ENCODE results near the gene SETBP1.

Gene SETBP1

DNA sequence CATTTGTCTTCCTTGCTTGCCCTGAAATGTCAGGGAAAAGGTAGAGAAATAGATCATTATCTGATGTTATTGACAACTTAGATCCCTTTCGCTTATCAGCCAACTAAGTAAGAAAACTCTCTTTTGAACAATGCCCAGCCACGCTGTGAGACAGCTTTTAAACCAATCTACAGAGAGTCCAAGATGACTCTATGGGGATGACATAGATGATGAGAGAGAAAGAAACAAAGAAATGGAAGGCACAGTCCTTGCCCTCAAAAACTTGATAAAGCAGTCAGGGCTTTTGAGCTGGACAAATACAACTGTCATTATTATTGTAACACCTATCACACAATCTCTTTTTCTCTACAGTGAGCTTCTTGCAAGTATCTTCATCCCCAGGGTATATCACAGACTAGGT, 222.6 kb downstream of the SETBP1 start:
- H3K27ac ChIP-seq (ENCODE audit: insufficient read depth in 1 of 2, low read depth in 1 of 2, low read length in 2 of 2, poor library complexity in 1 of 2, severe bottlenecking in 2 of 2), result no peak overlapping the region
- no peak overlapping the region for H3K4me3 ChIP-seq (ENCODE audit: control insufficient read depth in 1 of 7, extremely low read depth in 1 of 7, insufficient read depth in 4 of 7, low read depth in 2 of 7, low read length in 6 of 7)
- no peaks in the 10 kb centered on the region for H3K9me3 ChIP-seq (ENCODE audit: control extremely low read depth in 1 of 5, control insufficient read depth in 4 of 5, insufficient read depth in 2 of 5, low read depth in 1 of 5, low read length in 4 of 5)
- no peak for DNase-seq
- WGBS (ENCODE audit: insufficient coverage), result no CpG with 5 or more reads among the region's 2 CpGs
- CTCF ChIA-PET, result interaction anchor here (2.0 kb wide), 1 partner anchor 9 kb away, joined by 8 read pairs; no protein-coding TSS in a partner anchor
- no peaks in the 10 kb centered on the region for H3K27me3 ChIP-seq (replicated peaks in 2 of 5; ENCODE audit: control insufficient read depth in 4 of 5, insufficient read depth in 5 of 5, low read length in 4 of 5)
- peaks cover 0 to 3% (median under 1%) of the 10 kb centered on the region in 4 experiments for H3K36me3 ChIP-seq (ENCODE audit: control insufficient read depth in 4 of 4, insufficient read depth in 4 of 4, low read length in 3 of 4)
- H3K4me1 ChIP-seq (ENCODE audit: control extremely low read depth in 1 of 4, control insufficient read depth in 4 of 4, insufficient read depth in 4 of 4, low read length in 3 of 4), result no peaks in the 10 kb centered on the region
- POLR2A ChIA-PET, result no interaction called here

DNA sequence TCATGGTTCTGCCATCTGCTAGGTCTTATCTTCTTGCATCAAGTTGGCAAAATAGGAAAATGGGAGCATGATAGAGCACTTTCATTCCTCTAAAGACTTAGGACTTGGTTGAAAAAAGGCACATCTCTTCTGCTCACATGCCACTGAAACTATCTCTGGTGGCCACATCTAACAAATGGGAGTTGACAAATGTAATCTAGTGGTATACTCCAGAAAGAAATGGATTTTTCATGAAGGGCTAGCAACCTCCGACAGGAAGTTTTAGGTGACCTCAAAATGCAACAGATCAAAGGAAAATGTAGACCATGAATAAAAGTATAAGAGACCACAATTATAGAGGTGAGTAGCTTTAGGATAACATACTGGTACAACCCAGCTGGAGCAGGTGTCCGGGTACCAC, 224.1 kb downstream of the SETBP1 start:
- H3K27ac ChIP-seq (ENCODE audit: insufficient read depth in 1 of 2, low read depth in 1 of 2, low read length in 2 of 2, poor library complexity in 1 of 2, severe bottlenecking in 2 of 2), result no peak overlapping the region
- no peak for DNase-seq
- no peaks in the 10 kb centered on the region for H3K9me3 ChIP-seq (ENCODE audit: control extremely low read depth in 1 of 5, control insufficient read depth in 4 of 5, insufficient read depth in 2 of 5, low read depth in 1 of 5, low read length in 4 of 5)
- H3K27me3 ChIP-seq (replicated peaks in 2 of 5; ENCODE audit: control insufficient read depth in 4 of 5, insufficient read depth in 5 of 5, low read length in 4 of 5), result no peaks in the 10 kb centered on the region
- POLR2A ChIA-PET, result no interaction called here
- CTCF ChIA-PET, result interaction anchor here (1.2 kb wide), 1 partner anchor 308 kb away, joined by 4 read pairs; no protein-coding TSS in a partner anchor
- H3K4me3 ChIP-seq (ENCODE audit: control insufficient read depth in 1 of 7, extremely low read depth in 1 of 7, insufficient read depth in 4 of 7, low read depth in 2 of 7, low read length in 6 of 7), result no peak overlapping the region
- 89% methylated on average over 1 of the region's 2 CpGs for WGBS (ENCODE audit: insufficient coverage)
- H3K36me3 ChIP-seq (ENCODE audit: control insufficient read depth in 4 of 4, insufficient read depth in 4 of 4, low read length in 3 of 4), result peaks cover 0 to 3% (median under 1%) of the 10 kb centered on the region in 4 experiments
- H3K4me1 ChIP-seq (ENCODE audit: control extremely low read depth in 1 of 4, control insufficient read depth in 4 of 4, insufficient read depth in 4 of 4, low read length in 3 of 4), result peaks cover 5 to 10% (median 6%) of the 10 kb centered on the region in 4 experiments

DNA sequence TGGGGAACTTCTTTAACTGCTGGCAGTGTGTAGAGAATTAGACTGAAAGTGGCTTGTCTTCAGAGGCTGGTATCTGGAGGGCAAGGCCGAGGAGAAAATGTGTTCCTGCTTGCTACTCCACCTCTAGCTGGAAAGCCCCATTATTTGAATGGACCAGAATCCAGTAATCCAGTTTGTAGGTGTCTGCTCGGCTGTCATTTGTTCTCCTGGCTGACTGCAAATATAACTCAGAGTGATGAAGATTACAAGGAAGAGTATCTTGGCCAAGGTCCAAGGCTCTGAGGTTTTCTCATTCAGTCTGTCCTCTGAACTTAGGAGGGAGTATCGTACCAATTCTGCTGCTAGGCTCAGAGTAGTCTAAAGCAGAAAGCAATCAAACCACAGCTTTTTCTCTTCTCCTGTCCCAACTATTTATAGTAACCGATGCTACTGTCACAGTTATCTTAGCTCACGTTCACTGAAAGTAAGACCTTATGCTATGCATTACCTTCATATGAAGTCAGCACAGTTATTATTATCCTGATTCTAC, 228.6 kb downstream of the SETBP1 start:
- H3K4me3 ChIP-seq (ENCODE audit: control insufficient read depth in 1 of 7, extremely low read depth in 1 of 7, insufficient read depth in 4 of 7, low read depth in 2 of 7, low read length in 6 of 7), result no peak overlapping the region
- no peaks in the 10 kb centered on the region for H3K9me3 ChIP-seq (ENCODE audit: control extremely low read depth in 1 of 5, control insufficient read depth in 4 of 5, insufficient read depth in 2 of 5, low read depth in 1 of 5, low read length in 4 of 5)
- 25% methylated on average over 3 of the region's 5 CpGs for WGBS (ENCODE audit: insufficient coverage)
- peak; percentile 10 to 62 (median 50) for DNase-seq
- ChIA-PET CTCF (interaction anchor here (0.5 kb wide), 1 partner anchor 313 kb away, joined by 3 read pairs; no protein-coding TSS in a partner anchor), POLR2A (no interaction called here)
- no peaks in the 10 kb centered on the region for H3K27me3 ChIP-seq (replicated peaks in 2 of 5; ENCODE audit: control insufficient read depth in 4 of 5, insufficient read depth in 5 of 5, low read length in 4 of 5)
- H3K4me1 ChIP-seq (ENCODE audit: control extremely low read depth in 1 of 4, control insufficient read depth in 4 of 4, insufficient read depth in 4 of 4, low read length in 3 of 4), result peaks cover 6 to 24% (median 11%) of the 10 kb centered on the region in 4 experiments
- no peak overlapping the region for H3K27ac ChIP-seq (ENCODE audit: insufficient read depth in 1 of 2, low read depth in 1 of 2, low read length in 2 of 2, poor library complexity in 1 of 2, severe bottlenecking in 2 of 2)
- H3K36me3 ChIP-seq (ENCODE audit: control insufficient read depth in 4 of 4, insufficient read depth in 4 of 4, low read length in 3 of 4), result peaks cover 0 to 2% (median 0%) of the 10 kb centered on the region in 4 experiments

DNA sequence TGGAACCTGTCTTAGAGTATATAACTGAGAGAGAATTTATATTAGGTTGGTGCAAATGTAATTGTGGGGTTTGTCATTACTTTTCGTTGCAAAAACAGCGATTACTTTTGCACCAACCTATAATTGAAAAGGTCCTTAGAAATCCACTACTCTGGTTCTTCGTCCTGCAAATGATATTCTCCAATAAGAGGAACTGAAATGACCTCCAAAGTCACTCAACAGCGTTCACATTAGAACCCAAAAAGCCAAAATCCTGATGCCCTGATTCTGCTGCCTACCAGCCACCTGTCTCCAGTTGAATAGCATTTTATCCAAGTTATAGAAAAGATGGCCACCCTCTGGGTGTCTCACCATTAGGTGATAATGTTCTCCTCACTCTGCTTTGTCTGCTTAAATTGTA, 230.6 kb downstream of the SETBP1 start:
- no peak overlapping the region for H3K4me3 ChIP-seq (ENCODE audit: control insufficient read depth in 1 of 7, extremely low read depth in 1 of 7, insufficient read depth in 4 of 7, low read depth in 2 of 7, low read length in 6 of 7)
- no peaks in the 10 kb centered on the region for H3K36me3 ChIP-seq (ENCODE audit: control insufficient read depth in 4 of 4, insufficient read depth in 4 of 4, low read length in 3 of 4)
- no peak for DNase-seq
- no peaks in the 10 kb centered on the region for H3K27me3 ChIP-seq (replicated peaks in 2 of 5; ENCODE audit: control insufficient read depth in 4 of 5, insufficient read depth in 5 of 5, low read length in 4 of 5)
- H3K4me1 ChIP-seq (ENCODE audit: control extremely low read depth in 1 of 4, control insufficient read depth in 4 of 4, insufficient read depth in 4 of 4, low read length in 3 of 4), result peaks cover 6 to 24% (median 11%) of the 10 kb centered on the region in 4 experiments
- POLR2A ChIA-PET, result no interaction called here
- no peaks in the 10 kb centered on the region for H3K9me3 ChIP-seq (ENCODE audit: control extremely low read depth in 1 of 5, control insufficient read depth in 4 of 5, insufficient read depth in 2 of 5, low read depth in 1 of 5, low read length in 4 of 5)
- CTCF ChIA-PET, result interaction anchor here (2.5 kb wide), 1 partner anchor 8 kb away, joined by 8 read pairs; no protein-coding TSS in a partner anchor
- no peak overlapping the region for H3K27ac ChIP-seq (ENCODE audit: insufficient read depth in 1 of 2, low read depth in 1 of 2, low read length in 2 of 2, poor library complexity in 1 of 2, severe bottlenecking in 2 of 2)
- 100% methylated on average over 4 of the region's 4 CpGs for WGBS (ENCODE audit: insufficient coverage)

DNA sequence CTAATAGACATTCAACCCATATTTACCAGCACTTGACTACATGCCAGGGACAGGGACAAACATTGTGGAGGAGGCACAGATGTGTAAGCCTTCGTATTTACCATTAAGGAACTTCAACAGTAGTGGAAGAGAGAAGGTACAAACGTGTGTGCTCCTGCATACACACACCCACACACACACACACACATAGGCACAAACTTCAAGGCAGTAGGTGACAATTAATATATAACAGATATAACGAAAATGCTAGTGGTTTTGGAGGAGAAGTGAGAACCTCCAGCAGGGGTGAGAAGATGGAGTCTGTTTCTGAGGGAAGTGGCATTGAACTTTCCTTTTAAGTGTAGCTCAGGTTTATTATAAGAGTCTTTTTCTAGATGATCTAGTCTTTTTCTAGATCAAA, 231.1 kb downstream of the SETBP1 start:
- no peaks in the 10 kb centered on the region for H3K9me3 ChIP-seq (ENCODE audit: control extremely low read depth in 1 of 5, control insufficient read depth in 4 of 5, insufficient read depth in 2 of 5, low read depth in 1 of 5, low read length in 4 of 5)
- H3K4me3 ChIP-seq (ENCODE audit: control insufficient read depth in 1 of 7, extremely low read depth in 1 of 7, insufficient read depth in 4 of 7, low read depth in 2 of 7, low read length in 6 of 7), result no peak overlapping the region
- no CpG with 5 or more reads among the region's 3 CpGs for WGBS (ENCODE audit: insufficient coverage)
- H3K27me3 ChIP-seq (replicated peaks in 2 of 5; ENCODE audit: control insufficient read depth in 4 of 5, insufficient read depth in 5 of 5, low read length in 4 of 5), result no peaks in the 10 kb centered on the region
- ChIA-PET CTCF (interaction anchor here (2.5 kb wide), 1 partner anchor 8 kb away, joined by 8 read pairs; no protein-coding TSS in a partner anchor), POLR2A (no interaction called here)
- H3K27ac ChIP-seq (ENCODE audit: insufficient read depth in 1 of 2, low read depth in 1 of 2, low read length in 2 of 2, poor library complexity in 1 of 2, severe bottlenecking in 2 of 2), result no peak overlapping the region
- no peak for DNase-seq
- no peaks in the 10 kb centered on the region for H3K36me3 ChIP-seq (ENCODE audit: control insufficient read depth in 4 of 4, insufficient read depth in 4 of 4, low read length in 3 of 4)
- H3K4me1 ChIP-seq (ENCODE audit: control extremely low read depth in 1 of 4, control insufficient read depth in 4 of 4, insufficient read depth in 4 of 4, low read length in 3 of 4), result peaks cover 6 to 24% (median 11%) of the 10 kb centered on the region in 4 experiments

DNA sequence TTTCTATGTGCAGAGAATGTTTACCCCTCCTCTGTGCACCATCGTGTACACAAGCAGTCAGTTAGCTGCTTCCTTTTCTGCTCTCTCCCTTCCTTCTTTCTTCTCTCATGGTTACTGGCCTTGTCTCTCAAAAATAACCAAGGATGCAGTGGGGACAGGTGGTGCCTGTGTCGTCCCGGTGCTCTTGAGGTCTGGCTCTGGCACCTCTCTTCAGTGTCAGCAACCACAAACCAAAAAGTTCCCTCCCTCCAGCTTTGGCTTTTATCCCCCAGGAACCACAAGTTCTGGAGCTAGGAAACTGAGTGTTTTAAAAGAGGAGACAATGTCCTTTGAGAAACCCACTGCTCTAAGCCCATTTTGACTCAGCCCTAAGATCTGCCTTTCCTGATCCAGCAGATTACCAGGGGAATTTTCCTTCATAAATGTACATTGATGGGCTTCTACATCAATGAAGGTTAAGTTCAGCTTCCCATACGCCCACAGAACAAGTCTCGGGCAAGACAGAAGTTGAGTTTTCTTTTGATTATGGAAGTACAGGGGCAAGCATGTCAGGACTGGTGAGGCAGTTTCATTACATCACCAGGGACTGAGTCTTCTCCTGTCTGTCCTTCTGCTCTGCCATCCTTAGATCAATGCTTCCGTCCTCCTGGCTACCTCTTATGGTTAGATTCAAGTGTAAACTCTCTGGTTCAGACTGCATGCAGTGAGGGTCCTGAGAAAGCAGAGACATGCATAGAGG, 232.2 kb downstream of the SETBP1 start:
- H3K4me3 ChIP-seq (ENCODE audit: control insufficient read depth in 1 of 7, extremely low read depth in 1 of 7, insufficient read depth in 4 of 7, low read depth in 2 of 7, low read length in 6 of 7), result no peak overlapping the region
- CTCF ChIA-PET, result interaction anchor here (1.1 to 2.5 kb wide), 2 partner anchors 9 to 24 kb away, joined by 3 to 8 read pairs; no protein-coding TSS in a partner anchor
- POLR2A ChIA-PET, result no interaction called here
- peak in 1 of 3 donors; percentile 15 for DNase-seq
- H3K36me3 ChIP-seq (ENCODE audit: control insufficient read depth in 4 of 4, insufficient read depth in 4 of 4, low read length in 3 of 4), result no peaks in the 10 kb centered on the region
- no peaks in the 10 kb centered on the region for H3K9me3 ChIP-seq (ENCODE audit: control extremely low read depth in 1 of 5, control insufficient read depth in 4 of 5, insufficient read depth in 2 of 5, low read depth in 1 of 5, low read length in 4 of 5)
- H3K27me3 ChIP-seq (replicated peaks in 2 of 5; ENCODE audit: control insufficient read depth in 4 of 5, insufficient read depth in 5 of 5, low read length in 4 of 5), result no peaks in the 10 kb centered on the region
- peaks cover 6 to 24% (median 11%) of the 10 kb centered on the region in 4 experiments for H3K4me1 ChIP-seq (ENCODE audit: control extremely low read depth in 1 of 4, control insufficient read depth in 4 of 4, insufficient read depth in 4 of 4, low read length in 3 of 4)
- no peak overlapping the region for H3K27ac ChIP-seq (ENCODE audit: insufficient read depth in 1 of 2, low read depth in 1 of 2, low read length in 2 of 2, poor library complexity in 1 of 2, severe bottlenecking in 2 of 2)
- WGBS (ENCODE audit: insufficient coverage), result 47% methylated on average over 6 of the region's 6 CpGs

DNA sequence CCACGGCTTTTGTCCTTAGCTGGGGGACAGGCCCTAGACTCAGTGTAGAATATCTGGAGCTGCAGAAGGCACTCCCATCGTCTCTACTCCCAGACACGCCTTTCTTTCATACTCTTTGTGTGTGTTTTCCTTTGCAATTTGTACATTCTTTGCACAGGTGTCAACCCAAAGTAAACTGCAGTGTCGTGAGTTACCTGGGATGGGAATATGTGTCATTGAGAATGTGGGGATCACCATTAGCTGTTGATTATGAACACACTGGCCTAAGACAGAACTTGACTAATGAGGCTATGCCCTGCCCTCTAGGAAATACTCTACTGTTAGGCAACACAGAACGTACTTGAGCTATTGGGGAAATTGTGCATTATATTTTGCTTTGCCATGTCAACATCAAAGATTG, 233.3 kb downstream of the SETBP1 start:
- POLR2A ChIA-PET, result interaction anchor here (0.5 kb wide), 1 partner anchor 300 kb away, joined by 3 read pairs; no protein-coding TSS in a partner anchor
- CTCF ChIA-PET, result interaction anchor here (1.1 to 2.5 kb wide), 2 partner anchors 10 to 25 kb away, joined by 3 to 8 read pairs; no protein-coding TSS in a partner anchor
- WGBS (ENCODE audit: insufficient coverage), result 94% methylated on average over 2 of the region's 5 CpGs

More for the DNA sequence above, 233.3 kb downstream of the SETBP1 start:
- Histone ChIP-seq H3K9me3 (ENCODE audit: control extremely low read depth in 1 of 5, control insufficient read depth in 4 of 5, insufficient read depth in 2 of 5, low read depth in 1 of 5, low read length in 4 of 5) (no peaks in the 10 kb centered on the region), H3K27ac (ENCODE audit: insufficient read depth in 1 of 2, low read depth in 1 of 2, low read length in 2 of 2, poor library complexity in 1 of 2, severe bottlenecking in 2 of 2) (no peak overlapping the region), H3K36me3 (ENCODE audit: control insufficient read depth in 4 of 4, insufficient read depth in 4 of 4, low read length in 3 of 4) (no peaks in the 10 kb centered on the region), H3K4me3 (ENCODE audit: control insufficient read depth in 1 of 7, extremely low read depth in 1 of 7, insufficient read depth in 4 of 7, low read depth in 2 of 7, low read length in 6 of 7) (no peak overlapping the region), H3K4me1 (ENCODE audit: control extremely low read depth in 1 of 4, control insufficient read depth in 4 of 4, insufficient read depth in 4 of 4, low read length in 3 of 4) (peaks cover 6 to 21% (median 11%) of the 10 kb centered on the region in 4 experiments), H3K27me3 (replicated peaks in 2 of 5; ENCODE audit: control insufficient read depth in 4 of 5, insufficient read depth in 5 of 5, low read length in 4 of 5) (no peaks in the 10 kb centered on the region)
- DNase-seq, result no peak
